CD4-positive, alpha-beta memory T cell (primary cell): ENCODE measurements around the gene ENSA. TPM values are rescaled to one million over a fixed set of nuclear protein-coding genes. Genes with fewer than 3 reads are reported as not detected.
"Not testable (repeated sequence)": the region's sequence is repeated elsewhere in the genome, so short reads cannot be mapped to it uniquely, and the experiment has no call there.

Experiments used
- CTCF ChIA-PET: fragments of 350-600 bp; sonication (Branson Sonifier 250); formaldehyde crosslinking; loops from one replicate; lab custom pipeline; 2021; ENCODE audit warnings: inconsistent platforms; ENCODE audit not compliant: partially characterized antibody; lab: Charles Lee
- POLR2A ChIA-PET: fragments of 350-600 bp; sonication (Branson Sonifier 250); formaldehyde crosslinking; loops from one replicate; lab custom pipeline; 2021; ENCODE audit not compliant: partially characterized antibody; lab: Charles Lee
- DNase-seq, 5 donors: peaks; one replicate each; pipeline versions ENCODE4 v3.0.0 to v3.0.0-alpha.2; 2020 to 2022; ENCODE audit warnings: mixed read lengths in 1 of 5
- H3K27ac ChIP-seq: one replicate; pipeline ENCODE4 v1.7.0; 2013; ENCODE audit warnings: low read depth, low read length
- H3K27me3 ChIP-seq: 2 replicates; pipeline ENCODE4 v1.7.0; 2013; ENCODE audit warnings: mild to moderate bottlenecking, low read length, moderate library complexity; ENCODE audit not compliant: insufficient read depth
- H3K36me3 ChIP-seq: 2 replicates; pipeline ENCODE4 v1.7.0; 2013; ENCODE audit warnings: mild to moderate bottlenecking, low read length, moderate library complexity; ENCODE audit not compliant: insufficient read depth
- H3K4me1 ChIP-seq: 2 replicates; pipeline ENCODE4 v1.7.0; 2013; ENCODE audit warnings: mild to moderate bottlenecking, low read length, moderate library complexity; ENCODE audit not compliant: insufficient read depth
- H3K4me3 ChIP-seq, 2 donors: one replicate each; pipeline ENCODE4 v1.7.0; 2013; ENCODE audit warnings: low read length in 2 of 2, mild to moderate bottlenecking in 1 of 2
- H3K9me3 ChIP-seq, 2 donors: one replicate each; pipeline ENCODE4 v1.7.0; 2013; ENCODE audit warnings: low read length in 2 of 2, control low read depth in 1 of 2; ENCODE audit not compliant: control insufficient read depth in 1 of 2
- H3K27ac Mint-ChIP-seq, 7 donors: one replicate each; pipeline ENCODE4 v1.8.0; 2020 to 2021; ENCODE audit warnings: mixed read lengths in 7 of 7, mild to moderate bottlenecking in 6 of 7, inconsistent platforms in 3 of 7, moderate library complexity in 3 of 7
- H3K27me3 Mint-ChIP-seq, 2 donors: one replicate each; pipeline ENCODE4 v1.8.0; 2020 to 2021; ENCODE audit warnings: mixed read lengths in 2 of 2
- H3K36me3 Mint-ChIP-seq, 2 donors: one replicate each; pipeline ENCODE4 v1.8.0; 2020 to 2021; ENCODE audit warnings: mixed read lengths in 2 of 2, inconsistent platforms in 1 of 2, mild to moderate bottlenecking in 1 of 2
- H3K4me1 Mint-ChIP-seq, 4 donors: one replicate each; pipeline ENCODE4 v1.8.0; 2020 to 2021; ENCODE audit warnings: mixed read lengths in 4 of 4, mild to moderate bottlenecking in 1 of 4
- H3K4me3 Mint-ChIP-seq, 8 donors: one replicate each; pipeline ENCODE4 v1.8.0; 2020 to 2021; ENCODE audit warnings: mixed read lengths in 8 of 8, mild to moderate bottlenecking in 7 of 8, moderate library complexity in 6 of 8, inconsistent platforms in 3 of 8
- H3K9me3 Mint-ChIP-seq, 8 donors: one replicate each; pipeline ENCODE4 v1.8.0; 2020 to 2021; ENCODE audit warnings: mixed read lengths in 8 of 8, mild to moderate bottlenecking in 5 of 8, inconsistent platforms in 3 of 8, moderate library complexity in 1 of 8
- intact Hi-C: fragments of 100-400 bp; cut with micrococcal nuclease; formaldehyde crosslinking; loops from one replicate; pipeline ENCODE4 v1.15.1; 2023
- polyA plus RNA-seq, 2 donors: library from polyadenylated mRNA; unstranded; fragments of 300-500 nt; fragmentation: Illumina TruSeq; gene quantifications; one replicate each; pipeline ENCODE4 v1.2.3, GENCODE V29; 2021
- total RNA-seq, 2 experiments: library from RNA; stranded (reverse); gene quantifications; one replicate each; pipeline ENCODE4 v1.2.3, GENCODE V29; 2021

Gene ENSA
- total and polyA plus RNA-seq, 4 experiments from 2014 or later: 52.4 to 101 (median 77.4) TPM

- peaks cover 79 to 87% of the 10 kb centered on the region in 2 donors for H3K36me3 Mint-ChIP-seq
- Histone ChIP-seq H3K27ac (peak overlapping the region; percentile 97), H3K4me3 (peak overlapping the region; percentile 96 to 100), H3K4me1 (peaks cover 62% of the 10 kb centered on the region), H3K9me3 (no peaks in the 10 kb centered on the region), H3K27me3 (no peaks in the 10 kb centered on the region), H3K36me3 (peaks cover 58% of the 10 kb centered on the region)
- peak in 1 of 5 donors; percentile 17 for DNase-seq
- intact Hi-C loops: no loop called here
- POLR2A ChIA-PET: interaction anchor here (1.2 to 18.6 kb wide), 5 partner anchors 11 to 211 kb away, joined by 3 to 1751 read pairs (median 122); partner anchors contain the start of genes ENSA and RPRD2
- H3K4me1 Mint-ChIP-seq: peaks cover 21 to 88% (median 39%) of the 10 kb centered on the region in 4 donors
- no peaks in the 10 kb centered on the region for H3K27me3 Mint-ChIP-seq
- H3K4me3 Mint-ChIP-seq: peak overlapping the region; percentile 93 to 100 (median 99)
- H3K27ac Mint-ChIP-seq: peak overlapping the region; percentile 84 to 99 (median 94)
- CTCF ChIA-PET: interaction anchor here (2.4 to 16.7 kb wide), 2 partner anchors 12 to 46 kb away, joined by 15 to 433 read pairs; no protein-coding TSS in a partner anchor
- H3K9me3 Mint-ChIP-seq: peaks cover 0 to 12% (median 3%) of the 10 kb centered on the region in 8 donors
Measured at GRCh38 chr1:150575072-150575489, 54.3 kb downstream of the ENSA start.

- Histone ChIP-seq H3K9me3 (no peaks in the 10 kb centered on the region), H3K4me1 (peaks cover 64% of the 10 kb centered on the region), H3K36me3 (peaks cover 58% of the 10 kb centered on the region), H3K4me3 (peak overlapping the region; percentile 96 to 100), H3K27ac (peak overlapping the region; percentile 97), H3K27me3 (no peaks in the 10 kb centered on the region)
- H3K4me3 Mint-ChIP-seq: peak overlapping the region; percentile 93 to 100 (median 99)
- H3K27ac Mint-ChIP-seq: peak overlapping the region; percentile 84 to 99 (median 94)
- POLR2A ChIA-PET: interaction anchor here (0.5 to 18.6 kb wide), 9 partner anchors 11 to 1325 kb away, joined by 3 to 1751 read pairs (median 10); partner anchors contain the start of gene ENSA
- no peaks in the 10 kb centered on the region for H3K27me3 Mint-ChIP-seq
- peaks cover 22 to 88% (median 41%) of the 10 kb centered on the region in 4 donors for H3K4me1 Mint-ChIP-seq
- H3K36me3 Mint-ChIP-seq: peaks cover 84 to 92% of the 10 kb centered on the region in 2 donors
- intact Hi-C loops: no loop called here
- CTCF ChIA-PET: interaction anchor here (2.4 to 16.7 kb wide), 2 partner anchors 11 to 46 kb away, joined by 15 to 433 read pairs; no protein-coding TSS in a partner anchor
- peaks cover 0 to 12% (median 3%) of the 10 kb centered on the region in 8 donors for H3K9me3 Mint-ChIP-seq
- DNase-seq: peak in 2 of 5 donors; percentile 25 to 28
Measured at GRCh38 chr1:150574260-150575071, 54.9 kb downstream of the ENSA start.

- intact Hi-C loops: not testable (repeated sequence)
- DNase-seq: peak in 3 of 5 donors; percentile 24 to 52 (median 30)
- peak overlapping the region; percentile 14 to 49 for H3K4me3 ChIP-seq
Measured at GRCh38 chr1:150573648-150574071, 55.8 kb downstream of the ENSA start.

GRCh38 chr1:150572918-150573647, 56.3 kb downstream of the ENSA start:
- POLR2A ChIA-PET: interaction anchor here (1.0 to 18.6 kb wide), 7 partner anchors 9 to 686 kb away, joined by 3 to 1751 read pairs (median 9); partner anchors contain the start of gene ENSA
- CTCF ChIA-PET: interaction anchor here (1.6 to 16.7 kb wide), 2 partner anchors 10 to 48 kb away, joined by 9 to 433 read pairs; no protein-coding TSS in a partner anchor
- Histone ChIP-seq H3K27ac (peak overlapping the region; percentile 27), H3K4me1 (peaks cover 78% of the 10 kb centered on the region), H3K4me3 (peak overlapping the region; percentile 14 to 49), H3K27me3 (no peaks in the 10 kb centered on the region), H3K9me3 (no peaks in the 10 kb centered on the region), H3K36me3 (peaks cover 49% of the 10 kb centered on the region)
- Mint-ChIP-seq H3K36me3 (peaks cover 74 to 86% of the 10 kb centered on the region in 2 donors), H3K27ac (peak overlapping the region; percentile 79 to 98 (median 94)), H3K4me1 (peaks cover 31 to 97% (median 53%) of the 10 kb centered on the region in 4 donors), H3K4me3 (peak overlapping the region; percentile 86 to 100 (median 99)), H3K27me3 (no peaks in the 10 kb centered on the region), H3K9me3 (peaks cover 0 to 7% (median 0%) of the 10 kb centered on the region in 8 donors)
- peak in 4 of 5 donors; percentile 21 to 44 (median 34) for DNase-seq
- intact Hi-C loops: no loop called here

More at GRCh38 chr1:150573648-150574071, 55.8 kb downstream of the ENSA start:
- peak overlapping the region; percentile 86 to 100 (median 99) for H3K4me3 Mint-ChIP-seq
- H3K36me3 Mint-ChIP-seq: peaks cover 79 to 89% of the 10 kb centered on the region in 2 donors
- peaks cover 55% of the 10 kb centered on the region for H3K36me3 ChIP-seq
- H3K9me3 ChIP-seq, H3K27me3 Mint-ChIP-seq, H3K27me3 ChIP-seq: not testable (repeated sequence)
- H3K4me1 ChIP-seq: peaks cover 72% of the 10 kb centered on the region
- peaks cover 26 to 93% (median 48%) of the 10 kb centered on the region in 4 donors for H3K4me1 Mint-ChIP-seq
- ChIA-PET CTCF (interaction anchor here (1.6 to 16.7 kb wide), 2 partner anchors 10 to 47 kb away, joined by 9 to 433 read pairs; no protein-coding TSS in a partner anchor), POLR2A (interaction anchor here (1.0 to 18.6 kb wide), 7 partner anchors 10 to 1325 kb away, joined by 3 to 1751 read pairs (median 9); partner anchors contain the start of gene ENSA)
- H3K9me3 Mint-ChIP-seq: peaks cover 0 to 12% (median 1%) of the 10 kb centered on the region in 8 donors
- peak overlapping the region; percentile 27 for H3K27ac ChIP-seq
- peak overlapping the region; percentile 79 to 98 (median 92) for H3K27ac Mint-ChIP-seq

Other genes starting within 250 kb of the ENSA start
- gene TARS2, start 142.2 kb downstream of the ENSA start, total RNA-seq: 10 to 100 TPM; 32.3 to 35.4 TPM
- 10 to 100 TPM; 23.5 to 26.4 TPM for gene TARS2, start 142.2 kb downstream of the ENSA start, polyA plus RNA-seq
- 1 to 10 TPM; 1.9 to 2.0 TPM for gene ECM1, start 121.5 kb downstream of the ENSA start, total RNA-seq
- not detected for gene ECM1, start 121.5 kb downstream of the ENSA start, polyA plus RNA-seq
- under 1 TPM in 1 of 2 experiments, not detected in 1; 0.64 TPM for gene FALEC, start 113.9 kb downstream of the ENSA start, total RNA-seq
- gene FALEC, start 113.9 kb downstream of the ENSA start, polyA plus RNA-seq: 1 to 10 TPM in 1 of 2 donors, not detected in 1; 1.1 TPM
- under 1 TPM; 0.23 to 0.33 TPM for gene ADAMTSL4, start 80.2 kb downstream of the ENSA start, total RNA-seq
- gene ADAMTSL4, start 80.2 kb downstream of the ENSA start, polyA plus RNA-seq: under 1 TPM in 1 of 2 donors, not detected in 1; 0.24 TPM
- 100 to 1,000 TPM; 314 to 331 TPM for gene MCL1, start 50.0 kb downstream of the ENSA start, total RNA-seq
- 100 to 1,000 TPM; 116 to 207 TPM for gene MCL1, start 50.0 kb downstream of the ENSA start, polyA plus RNA-seq
- gene GOLPH3L, start 67.5 kb upstream of the ENSA start, total RNA-seq: 10 to 100 TPM; 29.7 to 30.4 TPM
- 10 to 100 TPM; 16.7 to 25.7 TPM for gene GOLPH3L, start 67.5 kb upstream of the ENSA start, polyA plus RNA-seq
- gene HORMAD1, start 91.3 kb upstream of the ENSA start, total RNA-seq: under 1 TPM in 1 of 2 experiments, not detected in 1; 0.64 TPM
- gene HORMAD1, start 91.3 kb upstream of the ENSA start, polyA plus RNA-seq: not detected
- 100 to 1,000 TPM; 119 TPM for gene CTSS, start 136.2 kb upstream of the ENSA start, total RNA-seq
- 100 to 1,000 TPM; 146 to 172 TPM for gene CTSS, start 136.2 kb upstream of the ENSA start, polyA plus RNA-seq
- gene CTSK, start 178.6 kb upstream of the ENSA start, total RNA-seq: 1 to 10 TPM; 5.9 to 6.6 TPM
- gene CTSK, start 178.6 kb upstream of the ENSA start, polyA plus RNA-seq: under 1 TPM in 1 of 2 donors, not detected in 1; 0.56 TPM
- gene ARNT, start 247.0 kb upstream of the ENSA start, total RNA-seq: 10 to 100 TPM; 36.6 to 37.7 TPM
- gene ARNT, start 247.0 kb upstream of the ENSA start, polyA plus RNA-seq: 10 to 100 TPM; 20.2 to 25.5 TPM